H1 (cell line): ENCODE results near the gene SCAPER.
"Not testable (repeated sequence)": the region's sequence is repeated elsewhere in the genome, so short reads cannot be mapped to it uniquely, and the experiment has no call there.

Experiments used
- CTCF ChIP-seq, 3 experiments: IDR thresholded peaks; 1 replicate in 2 of 3; 2 replicates in 1 of 3; pipeline versions ENCODE4 v1.5.1 to v1.6.1; 2011; ENCODE audit warnings: low read length in 3 of 3, mild to moderate bottlenecking in 3 of 3, inconsistent platforms in 2 of 3, low read depth in 1 of 3, moderate library complexity in 1 of 3; ENCODE audit not compliant: insufficient read depth in 1 of 3; ENCODE audit errors: control extremely low read depth in 1 of 3
- EP300 ChIP-seq, 2 experiments: IDR thresholded peaks; 1 replicate in 1 of 2; 2 replicates in 1 of 2; pipeline ENCODE4 v1.6.1; 2011 to 2012; ENCODE audit warnings: low read depth in 2 of 2, low read length in 2 of 2, mild to moderate bottlenecking in 2 of 2, borderline replicate concordance in 1 of 2, inconsistent platforms in 1 of 2, moderate library complexity in 1 of 2
- EZH2 ChIP-seq: fragments of 200-600 bp; sonication (generic); IDR thresholded peaks from 2 replicates; pipeline ENCODE4 v1.7.1; 2012; ENCODE audit warnings: low read depth, mild to moderate bottlenecking, moderate library complexity, low read length, inconsistent platforms; ENCODE audit not compliant: severe bottlenecking
- GABPA ChIP-seq: IDR thresholded peaks from 2 replicates; pipeline ENCODE4 v1.6.1; 2011; ENCODE audit warnings: mild to moderate bottlenecking, low read length, moderate library complexity, borderline replicate concordance; ENCODE audit not compliant: insufficient read depth
- KDM1A ChIP-seq: fragments of 200-600, 300-600 bp; sonication (generic); IDR thresholded peaks from 2 replicates; pipeline ENCODE4 v1.7.1; 2016; ENCODE audit warnings: mild to moderate bottlenecking, low read length, borderline replicate concordance
- POLR2A ChIP-seq, 2 experiments: IDR thresholded peaks; 1 replicate in 1 of 2; 2 replicates in 1 of 2; pipeline ENCODE4 v1.6.1; 2011; ENCODE audit warnings: low read depth in 2 of 2, low read length in 2 of 2, mild to moderate bottlenecking in 2 of 2; ENCODE audit errors: control extremely low read depth in 1 of 2
- SP2 ChIP-seq: IDR thresholded peaks from 2 replicates; pipeline ENCODE4 v1.6.1; 2012; ENCODE audit warnings: mild to moderate bottlenecking, low read length, inconsistent platforms
- TCF12 ChIP-seq: IDR thresholded peaks from 2 replicates; pipeline ENCODE4 v1.6.1; 2011; ENCODE audit warnings: low read depth, mild to moderate bottlenecking, low read length
- TF ChIP-seq, protein P1 (sequence below): IDR thresholded peaks from 2 replicates; pipeline ENCODE4 v1.6.1; 2011; ENCODE audit warnings: low read depth, mild to moderate bottlenecking, low read length; ENCODE audit not compliant: insufficient read depth

- TF ChIP-seq EZH2; SP2; EP300 (IDR thresholded peaks at IDR 0.05; ENCODE audit: borderline replicate concordance in 1 of 2, low read depth in 2 of 2, low read length in 2 of 2); GABPA; CTCF (IDR thresholded peaks at IDR 0.05; ENCODE audit: control extremely low read depth in 1 of 3, insufficient read depth in 1 of 3, low read depth in 1 of 3, low read length in 3 of 3); KDM1A; TCF12; POLR2A (IDR thresholded peaks at IDR 0.05; ENCODE audit: control extremely low read depth in 1 of 2, low read depth in 2 of 2, low read length in 2 of 2): not testable (repeated sequence)
- TF ChIP-seq, protein P1, sequence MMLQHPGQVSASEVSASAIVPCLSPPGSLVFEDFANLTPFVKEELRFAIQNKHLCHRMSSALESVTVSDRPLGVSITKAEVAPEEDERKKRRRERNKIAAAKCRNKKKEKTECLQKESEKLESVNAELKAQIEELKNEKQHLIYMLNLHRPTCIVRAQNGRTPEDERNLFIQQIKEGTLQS: not testable (repeated sequence)
Measured at GRCh38 chr15:76899176-76899930, 5.8 kb downstream of the SCAPER start.
